DND-41 (cell line): ENCODE measurements around the gene TMEM259.

ENCODE experiments used
- ATAC-seq: fragments of 200-7000 bp; cut with Tn5 transposase; 3 replicates; pipeline ENCODE4 v1.9.1; 2021; ENCODE audit warnings: low read depth; ENCODE audit not compliant: insufficient read depth
- DNase-seq: peaks from one replicate; pipeline ENCODE4 v3.0.0-alpha.2; 2020
- H2AFZ ChIP-seq: 2 replicates; pipeline ENCODE4 v1.6.0; 2012; ENCODE audit warnings: low read depth, low read length
- H3K27ac ChIP-seq: 2 replicates; pipeline ENCODE4 v1.5.1; 2012; ENCODE audit warnings: low read length, inconsistent platforms
- H3K27me3 ChIP-seq: fragments of 200-600 bp; sonication (generic); 2 replicates; pipeline ENCODE4 v1.6.0; 2012; ENCODE audit warnings: low read length, mild to moderate bottlenecking, inconsistent platforms; ENCODE audit not compliant: insufficient read depth, poor library complexity
- H3K36me3 ChIP-seq: 2 replicates; pipeline ENCODE4 v1.5.1; 2012; ENCODE audit warnings: low read length, inconsistent platforms; ENCODE audit not compliant: insufficient read depth
- H3K4me1 ChIP-seq: 2 replicates; pipeline ENCODE4 v1.5.1; 2012; ENCODE audit warnings: mild to moderate bottlenecking, low read length; ENCODE audit not compliant: insufficient read depth
- H3K4me2 ChIP-seq: 2 replicates; pipeline ENCODE4 v1.6.0; 2012; ENCODE audit warnings: mild to moderate bottlenecking, moderate library complexity, low read length, inconsistent platforms; ENCODE audit not compliant: insufficient read depth
- H3K4me3 ChIP-seq, 2 experiments: fragments of 200-600 bp in 1 of 2; shearing (Covaris generic) in 1 of 2; 2 replicates each; pipeline ENCODE4 v1.5.1; 2012 to 2016; ENCODE audit warnings: inconsistent platforms in 2 of 2, low read length in 2 of 2, mild to moderate bottlenecking in 2 of 2, low read depth in 1 of 2, moderate library complexity in 1 of 2
- H3K79me2 ChIP-seq: 2 replicates; pipeline ENCODE4 v1.6.0; 2012; ENCODE audit warnings: low read length, inconsistent platforms; ENCODE audit not compliant: insufficient read depth
- H3K9ac ChIP-seq: 2 replicates; pipeline ENCODE4 v1.6.0; 2012; ENCODE audit warnings: low read depth, mild to moderate bottlenecking, inconsistent platforms, low read length, moderate library complexity
- H3K9me3 ChIP-seq: 2 replicates; pipeline ENCODE4 v1.5.1; 2012; ENCODE audit warnings: low read length, moderate library complexity, mild to moderate bottlenecking, inconsistent platforms; ENCODE audit not compliant: insufficient read depth, severe bottlenecking
- H4K20me1 ChIP-seq: 2 replicates; pipeline ENCODE4 v1.6.0; 2012; ENCODE audit warnings: low read length; ENCODE audit not compliant: insufficient read depth
- EZH2 ChIP-seq: IDR thresholded peaks from 3 replicates; pipeline ENCODE4 v1.6.1; 2012; ENCODE audit warnings: borderline replicate concordance, low read depth, mild to moderate bottlenecking, moderate library complexity, low read length, inconsistent platforms; ENCODE audit not compliant: severe bottlenecking
- TF ChIP-seq, protein P1 (sequence below): IDR thresholded peaks from 2 replicates; pipeline ENCODE4 v1.5.1; 2012; ENCODE audit warnings: borderline replicate concordance, low read length, moderate library complexity, mild to moderate bottlenecking; ENCODE audit not compliant: poor library complexity, severe bottlenecking; ENCODE audit errors: extremely low read depth

TMEM259 gene

DNA sequence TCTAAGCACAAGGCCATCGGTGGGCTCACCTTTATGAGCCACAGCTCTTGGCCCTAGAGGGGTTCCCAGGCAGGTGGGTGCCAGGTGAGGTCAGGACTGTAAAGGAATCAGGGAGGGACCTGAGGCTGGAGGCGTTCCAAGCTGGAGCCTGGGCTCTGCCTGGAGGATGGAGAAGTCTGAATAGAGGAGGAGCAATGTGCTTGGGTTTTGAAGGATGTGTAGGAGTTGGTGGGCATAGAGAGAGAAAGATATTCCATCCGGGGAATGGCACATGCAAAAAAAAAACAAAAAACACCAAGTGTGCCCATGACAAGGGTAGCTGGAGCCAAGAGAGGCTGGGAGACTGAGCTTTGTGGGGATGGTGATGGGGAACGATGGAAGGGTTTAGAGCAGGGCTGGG is 18.3 kb downstream of the TMEM259 start:
- Histone ChIP-seq H3K9ac (no peak overlapping the region), H3K79me2 (no peaks in the 10 kb centered on the region), H3K9me3 (no peaks in the 10 kb centered on the region), H3K4me3 (no peak overlapping the region), H3K27ac (no peak overlapping the region), H3K4me2 (no peak overlapping the region), H2AFZ (no peak overlapping the region), H3K36me3 (no peaks in the 10 kb centered on the region), H4K20me1 (peaks cover 9% of the 10 kb centered on the region; the same call in 1 of the 2 replicates), H3K27me3 (no peaks in the 10 kb centered on the region), H3K4me1 (no peaks in the 10 kb centered on the region; the same call in 1 of the 2 replicates)
- ATAC-seq (no peak), DNase-seq (no peak)
- no peak for TF ChIP-seq EZH2
- TF ChIP-seq, protein P1, sequence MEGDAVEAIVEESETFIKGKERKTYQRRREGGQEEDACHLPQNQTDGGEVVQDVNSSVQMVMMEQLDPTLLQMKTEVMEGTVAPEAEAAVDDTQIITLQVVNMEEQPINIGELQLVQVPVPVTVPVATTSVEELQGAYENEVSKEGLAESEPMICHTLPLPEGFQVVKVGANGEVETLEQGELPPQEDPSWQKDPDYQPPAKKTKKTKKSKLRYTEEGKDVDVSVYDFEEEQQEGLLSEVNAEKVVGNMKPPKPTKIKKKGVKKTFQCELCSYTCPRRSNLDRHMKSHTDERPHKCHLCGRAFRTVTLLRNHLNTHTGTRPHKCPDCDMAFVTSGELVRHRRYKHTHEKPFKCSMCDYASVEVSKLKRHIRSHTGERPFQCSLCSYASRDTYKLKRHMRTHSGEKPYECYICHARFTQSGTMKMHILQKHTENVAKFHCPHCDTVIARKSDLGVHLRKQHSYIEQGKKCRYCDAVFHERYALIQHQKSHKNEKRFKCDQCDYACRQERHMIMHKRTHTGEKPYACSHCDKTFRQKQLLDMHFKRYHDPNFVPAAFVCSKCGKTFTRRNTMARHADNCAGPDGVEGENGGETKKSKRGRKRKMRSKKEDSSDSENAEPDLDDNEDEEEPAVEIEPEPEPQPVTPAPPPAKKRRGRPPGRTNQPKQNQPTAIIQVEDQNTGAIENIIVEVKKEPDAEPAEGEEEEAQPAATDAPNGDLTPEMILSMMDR, result no peak

DNA sequence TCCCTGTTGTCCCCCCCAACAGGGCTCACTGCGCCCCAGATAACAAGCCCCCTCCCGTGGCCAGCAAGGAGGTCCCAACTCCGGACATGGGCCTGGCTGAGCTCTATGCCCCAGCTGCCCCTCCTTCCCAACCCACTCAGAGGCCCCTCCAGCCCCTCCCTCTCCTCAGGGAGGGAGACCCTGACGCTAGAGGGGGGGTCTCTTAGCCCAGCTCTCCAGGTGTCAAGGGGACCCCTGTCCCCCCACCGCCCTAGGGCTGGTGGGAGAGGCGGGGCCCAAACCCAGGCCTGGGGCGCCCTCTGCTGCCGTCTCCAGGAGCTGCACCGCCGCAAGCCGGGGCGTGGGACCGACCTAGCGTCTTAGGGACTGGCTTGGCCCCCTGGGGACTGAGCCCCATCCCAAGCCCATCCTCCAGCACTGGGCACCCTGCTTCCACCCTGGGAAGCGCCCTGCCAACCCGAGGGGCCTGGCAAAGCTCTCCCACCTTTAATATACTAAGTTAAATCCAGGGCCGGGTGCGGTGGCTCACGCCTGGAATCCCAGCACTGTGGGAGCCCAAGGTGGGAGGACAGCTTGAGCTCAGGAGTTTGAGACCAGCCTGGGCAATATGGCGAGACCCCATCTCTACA is 19.3 kb downstream of the TMEM259 start:
- no peak overlapping the region for H3K27ac ChIP-seq
- DNase-seq (peak; percentile 71), ATAC-seq (peak; percentile 80)
- no peaks in the 10 kb centered on the region for H3K9me3 ChIP-seq
- H3K4me3 ChIP-seq, result no peak overlapping the region
- no peak overlapping the region for H3K4me2 ChIP-seq
- no peak overlapping the region for H2AFZ ChIP-seq
- no peak overlapping the region for H3K9ac ChIP-seq
- no peaks in the 10 kb centered on the region for H3K36me3 ChIP-seq
- no peak for TF ChIP-seq EZH2
- TF ChIP-seq, protein P1, result peak; percentile 95
- peaks cover 5% of the 10 kb centered on the region; the same call in 1 of the 2 replicates for H4K20me1 ChIP-seq
- H3K79me2 ChIP-seq, result no peaks in the 10 kb centered on the region
- H3K27me3 ChIP-seq, result no peaks in the 10 kb centered on the region
- H3K4me1 ChIP-seq, result no peaks in the 10 kb centered on the region; the same call in 1 of the 2 replicates

DNA sequence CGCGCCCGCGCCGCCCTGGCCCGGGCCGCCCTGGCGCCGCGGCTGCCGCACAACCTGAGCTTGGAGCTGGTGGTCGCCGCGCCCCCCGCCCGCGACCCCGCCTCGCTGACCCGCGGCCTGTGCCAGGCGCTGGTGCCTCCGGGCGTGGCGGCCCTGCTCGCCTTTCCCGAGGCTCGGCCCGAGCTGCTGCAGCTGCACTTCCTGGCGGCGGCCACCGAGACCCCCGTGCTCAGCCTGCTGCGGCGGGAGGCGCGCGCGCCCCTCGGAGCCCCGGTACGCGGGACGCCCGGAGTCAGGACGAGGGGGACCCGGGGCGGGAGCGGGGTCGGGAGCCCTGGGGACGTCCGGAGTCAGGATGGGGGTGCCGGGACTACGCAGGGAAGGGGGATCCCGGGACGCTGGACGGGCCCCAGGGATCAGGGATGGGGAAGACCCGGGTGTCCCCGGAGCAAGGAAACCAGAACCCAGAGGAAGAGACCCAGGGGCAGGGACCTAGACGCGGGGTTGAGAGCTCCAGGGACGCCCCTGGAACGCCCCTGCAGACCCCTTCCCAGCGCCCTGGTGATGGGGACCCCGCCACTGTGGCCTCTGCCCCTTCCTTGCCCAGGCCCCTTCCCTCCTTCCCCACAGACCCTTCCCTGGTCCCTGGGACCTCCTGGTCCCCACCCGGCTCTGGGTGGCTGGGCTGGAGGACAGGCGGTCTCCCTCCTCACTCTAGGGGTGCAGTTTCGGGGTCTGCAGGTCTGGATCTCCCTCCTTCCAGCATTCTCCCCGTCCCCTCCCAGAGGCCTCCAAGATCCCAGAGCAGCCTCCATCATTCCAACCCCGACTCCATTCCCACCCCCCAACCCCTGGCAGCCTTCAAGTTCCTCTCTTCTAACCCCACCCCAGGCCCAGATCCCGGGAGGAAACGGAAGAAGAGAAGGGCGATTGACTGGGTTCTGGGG is 20.1 kb downstream of the TMEM259 start:
- Histone ChIP-seq H3K79me2 (no peaks in the 10 kb centered on the region), H3K9me3 (no peaks in the 10 kb centered on the region), H3K4me3 (no peak overlapping the region), H3K9ac (no peak overlapping the region), H2AFZ (no peak overlapping the region), H3K36me3 (no peaks in the 10 kb centered on the region), H4K20me1 (peaks cover 6% of the 10 kb centered on the region), H3K4me1 (peaks cover 7% of the 10 kb centered on the region), H3K27ac (no peak overlapping the region), H3K4me2 (no peak overlapping the region), H3K27me3 (peaks cover 6% of the 10 kb centered on the region)
- TF ChIP-seq EZH2, result no peak
- TF ChIP-seq, protein P1, result no peak
- DNase-seq (no peak), ATAC-seq (no peak)
